A673 (cell line): ENCODE results near the gene MSL1. TPM values are rescaled to one million over a fixed set of nuclear protein-coding genes. Genes with fewer than 3 reads are reported as not detected.

Experiments
- BruUV-seq: library from RNA; stranded (reverse); fragments of 400-500 nt; replicated peaks from 2 replicates; lab custom pipeline; 2021; lab: Mats Ljungman, UMichigan
- CTCF ChIA-PET: fragments of 300-600 bp; sonication (Branson Sonifier 250); formaldehyde crosslinking; loops from one replicate; lab custom pipeline; 2022; ENCODE audit warnings: antibody characterized with exemption; lab: Charles Lee
- POLR2A ChIA-PET: fragments of 300-600 bp; sonication (Branson Sonifier 250); formaldehyde crosslinking; loops from one replicate; lab custom pipeline; 2022; ENCODE audit warnings: antibody characterized with exemption; ENCODE audit not compliant: low non-redundant PET; lab: Charles Lee
- DNase-seq: peaks from one replicate; pipeline ENCODE4 v3.0.0-alpha.2; 2015; ENCODE audit warnings: low spot score
- H3K27ac ChIP-seq: fragments of 200-600 bp; sonication (generic); 2 replicates; pipeline ENCODE4 v1.5.1; 2016; ENCODE audit warnings: mixed run types, low read depth, mild to moderate bottlenecking, mixed read lengths, antibody characterized with exemption, low read length; ENCODE audit not compliant: poor library complexity, severe bottlenecking
- H3K27me3 ChIP-seq: fragments of 200-600 bp; sonication (generic); replicated peaks from 2 replicates; pipeline ENCODE4 v1.6.1; 2017; ENCODE audit warnings: mixed run types, low read depth, mild to moderate bottlenecking, mixed read lengths, antibody characterized with exemption, low read length; ENCODE audit not compliant: insufficient read depth, poor library complexity
- H3K36me3 ChIP-seq: fragments of 200-600 bp; sonication (generic); 2 replicates; pipeline ENCODE4 v1.6.1; 2016; ENCODE audit warnings: mixed run types, mild to moderate bottlenecking, mixed read lengths, antibody characterized with exemption, low read length; ENCODE audit not compliant: insufficient read depth, poor library complexity, severe bottlenecking
- H3K4me1 ChIP-seq: fragments of 200-600 bp; sonication (generic); 2 replicates; pipeline ENCODE4 v1.6.1; 2017; ENCODE audit warnings: mixed run types, mild to moderate bottlenecking, mixed read lengths, antibody characterized with exemption, low read length; ENCODE audit not compliant: insufficient read depth, poor library complexity, severe bottlenecking
- H3K4me3 ChIP-seq: fragments of 200-600 bp; sonication (generic); 2 replicates; pipeline ENCODE4 v1.5.1; 2016; ENCODE audit warnings: low read depth, mixed run types, mild to moderate bottlenecking, mixed read lengths, low read length; ENCODE audit not compliant: poor library complexity, severe bottlenecking
- H3K9me3 ChIP-seq: fragments of 200-600 bp; sonication (generic); 2 replicates; pipeline ENCODE4 v1.6.1; 2016; ENCODE audit warnings: mixed run types, low read depth, mild to moderate bottlenecking, mixed read lengths, antibody characterized with exemption, low read length; ENCODE audit not compliant: poor library complexity, severe bottlenecking
- EZH2 ChIP-seq: fragments of 200-600 bp; sonication (generic); IDR thresholded peaks from 2 replicates; pipeline ENCODE4 v1.6.1; 2017; ENCODE audit warnings: borderline replicate concordance, low read depth, mild to moderate bottlenecking, mixed read lengths, antibody characterized with exemption, low read length; ENCODE audit not compliant: poor library complexity, severe bottlenecking
- intact Hi-C: fragments of 100-400 bp; cut with micrococcal nuclease; formaldehyde crosslinking; loops from one replicate; pipeline ENCODE4 v1.10.0; 2022; ENCODE audit not compliant: unreplicated experiment
- total RNA-seq: library from RNA; stranded (reverse); gene quantifications from 2 replicates; pipeline ENCODE4 v1.2.3, GENCODE V29; 2021
- TF ChIP-seq, protein P1 (sequence below): fragments of 300-800, 200-600 bp; sonication (generic); conservative IDR thresholded peaks from 2 replicates; pipeline ENCODE4 v1.5.1; 2017; ENCODE audit warnings: low read depth, mild to moderate bottlenecking, antibody characterized with exemption, low read length, moderate library complexity, mixed read lengths

MSL1 gene
- total RNA-seq, 1 experiment from 2014 or later = 59.9 TPM

DNA sequence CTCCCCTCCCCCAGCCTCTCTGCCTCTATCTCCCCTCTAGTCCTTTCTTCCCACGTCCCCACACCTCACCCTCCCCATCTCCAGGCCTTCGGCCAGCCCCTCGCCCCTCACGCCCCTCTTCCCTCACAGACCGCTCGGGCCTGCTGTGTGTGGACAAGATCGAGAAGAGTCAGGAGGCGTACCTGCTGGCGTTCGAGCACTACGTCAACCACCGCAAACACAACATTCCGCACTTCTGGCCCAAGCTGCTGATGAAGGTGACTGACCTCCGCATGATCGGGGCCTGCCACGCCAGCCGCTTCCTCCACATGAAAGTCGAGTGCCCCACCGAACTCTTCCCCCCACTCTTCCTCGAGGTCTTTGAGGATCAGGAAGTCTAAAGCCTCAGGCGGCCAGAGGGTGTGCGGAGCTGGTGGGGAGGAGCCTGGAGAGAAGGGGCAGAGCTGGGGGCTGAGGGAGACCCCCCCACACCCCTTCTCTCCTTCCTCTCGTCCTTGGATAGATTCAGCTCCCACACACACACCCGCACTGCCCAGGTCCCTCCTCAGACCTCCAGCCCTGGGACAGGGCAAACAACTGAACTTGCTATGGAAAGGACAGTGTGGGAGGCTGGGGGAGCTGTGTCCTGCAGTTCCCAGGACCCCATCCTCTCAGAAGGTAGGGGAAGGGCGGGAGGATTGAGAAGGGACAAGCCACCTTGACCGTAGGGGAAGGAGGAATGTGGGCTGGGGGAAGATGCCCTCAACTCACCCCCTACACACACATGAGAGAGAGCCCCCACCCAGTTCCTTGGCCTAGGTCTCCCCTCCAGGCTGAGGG is 32.5 kb upstream of the MSL1 start:
- TF ChIP-seq, protein P1, sequence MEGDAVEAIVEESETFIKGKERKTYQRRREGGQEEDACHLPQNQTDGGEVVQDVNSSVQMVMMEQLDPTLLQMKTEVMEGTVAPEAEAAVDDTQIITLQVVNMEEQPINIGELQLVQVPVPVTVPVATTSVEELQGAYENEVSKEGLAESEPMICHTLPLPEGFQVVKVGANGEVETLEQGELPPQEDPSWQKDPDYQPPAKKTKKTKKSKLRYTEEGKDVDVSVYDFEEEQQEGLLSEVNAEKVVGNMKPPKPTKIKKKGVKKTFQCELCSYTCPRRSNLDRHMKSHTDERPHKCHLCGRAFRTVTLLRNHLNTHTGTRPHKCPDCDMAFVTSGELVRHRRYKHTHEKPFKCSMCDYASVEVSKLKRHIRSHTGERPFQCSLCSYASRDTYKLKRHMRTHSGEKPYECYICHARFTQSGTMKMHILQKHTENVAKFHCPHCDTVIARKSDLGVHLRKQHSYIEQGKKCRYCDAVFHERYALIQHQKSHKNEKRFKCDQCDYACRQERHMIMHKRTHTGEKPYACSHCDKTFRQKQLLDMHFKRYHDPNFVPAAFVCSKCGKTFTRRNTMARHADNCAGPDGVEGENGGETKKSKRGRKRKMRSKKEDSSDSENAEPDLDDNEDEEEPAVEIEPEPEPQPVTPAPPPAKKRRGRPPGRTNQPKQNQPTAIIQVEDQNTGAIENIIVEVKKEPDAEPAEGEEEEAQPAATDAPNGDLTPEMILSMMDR = no peak
- TF ChIP-seq EZH2 = no peak
- peaks cover 4% of the 10 kb centered on the region for H3K36me3 ChIP-seq
- no peaks in the 10 kb centered on the region for H3K27me3 ChIP-seq
- DNase-seq = no peak
- CTCF ChIA-PET = no interaction called here
- no peak overlapping the region for H3K4me3 ChIP-seq
- POLR2A ChIA-PET = no interaction called here
- H3K4me1 ChIP-seq = no peaks in the 10 kb centered on the region
- no TSS peak for BruUV-seq
- no peak overlapping the region for H3K27ac ChIP-seq
- H3K9me3 ChIP-seq = no peaks in the 10 kb centered on the region
- intact Hi-C loops = loop anchor here (10.0 kb wide), 1 partner anchor 54 kb away; no protein-coding TSS in a partner anchor

DNA sequence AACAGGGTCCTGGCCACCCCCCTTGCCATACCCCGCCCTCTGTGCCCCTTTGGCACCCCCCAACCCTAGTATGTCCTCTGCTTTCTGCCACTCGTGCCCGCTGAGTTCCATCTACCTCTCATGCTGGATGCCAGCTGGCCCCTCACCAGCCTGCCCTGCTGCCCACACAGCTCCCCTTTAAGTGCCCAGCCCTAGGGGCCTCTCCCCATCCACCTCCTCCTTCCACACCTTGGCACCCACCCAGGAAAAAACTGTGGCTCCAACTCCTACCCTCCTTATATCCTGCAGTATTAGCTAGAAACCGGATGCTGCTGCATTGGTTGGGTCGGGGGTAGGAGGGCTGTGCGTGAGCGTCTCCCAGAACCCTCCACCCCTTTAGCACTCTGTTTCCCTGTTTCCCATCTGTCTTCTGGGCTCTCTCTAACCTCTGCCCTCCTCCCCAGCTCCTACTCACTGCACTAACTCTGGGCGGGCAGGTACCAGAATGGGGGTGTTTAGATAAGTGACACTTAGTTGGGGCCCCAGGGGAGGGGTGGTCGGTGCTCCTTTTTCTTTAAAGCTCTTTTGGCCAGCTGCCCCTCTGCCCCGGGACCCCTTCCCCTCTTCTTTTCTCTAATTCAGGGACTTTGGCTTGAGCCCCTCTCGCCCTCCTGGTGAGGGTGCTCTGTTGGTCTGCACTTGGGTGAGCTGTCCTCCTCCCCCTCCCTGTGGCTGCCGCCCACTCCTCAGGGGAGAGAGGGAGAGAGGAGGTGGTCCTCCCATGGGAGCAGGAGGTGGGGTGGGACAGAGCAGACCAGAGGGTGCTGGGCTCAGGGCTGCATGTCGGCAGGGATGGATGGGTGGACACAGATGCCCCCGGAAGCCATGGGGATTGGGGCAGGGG is 31.3 kb upstream of the MSL1 start:
- CTCF ChIA-PET = no interaction called here
- H3K27ac ChIP-seq = no peak overlapping the region
- BruUV-seq = no TSS peak
- intact Hi-C loops = no loop called here
- TF ChIP-seq, protein P1 = no peak
- no peak for TF ChIP-seq EZH2
- no peaks in the 10 kb centered on the region for H3K9me3 ChIP-seq
- no peak overlapping the region for H3K4me3 ChIP-seq
- DNase-seq = no peak
- no peaks in the 10 kb centered on the region for H3K27me3 ChIP-seq
- peaks cover 4% of the 10 kb centered on the region for H3K36me3 ChIP-seq
- H3K4me1 ChIP-seq = no peaks in the 10 kb centered on the region
- POLR2A ChIA-PET = no interaction called here

DNA sequence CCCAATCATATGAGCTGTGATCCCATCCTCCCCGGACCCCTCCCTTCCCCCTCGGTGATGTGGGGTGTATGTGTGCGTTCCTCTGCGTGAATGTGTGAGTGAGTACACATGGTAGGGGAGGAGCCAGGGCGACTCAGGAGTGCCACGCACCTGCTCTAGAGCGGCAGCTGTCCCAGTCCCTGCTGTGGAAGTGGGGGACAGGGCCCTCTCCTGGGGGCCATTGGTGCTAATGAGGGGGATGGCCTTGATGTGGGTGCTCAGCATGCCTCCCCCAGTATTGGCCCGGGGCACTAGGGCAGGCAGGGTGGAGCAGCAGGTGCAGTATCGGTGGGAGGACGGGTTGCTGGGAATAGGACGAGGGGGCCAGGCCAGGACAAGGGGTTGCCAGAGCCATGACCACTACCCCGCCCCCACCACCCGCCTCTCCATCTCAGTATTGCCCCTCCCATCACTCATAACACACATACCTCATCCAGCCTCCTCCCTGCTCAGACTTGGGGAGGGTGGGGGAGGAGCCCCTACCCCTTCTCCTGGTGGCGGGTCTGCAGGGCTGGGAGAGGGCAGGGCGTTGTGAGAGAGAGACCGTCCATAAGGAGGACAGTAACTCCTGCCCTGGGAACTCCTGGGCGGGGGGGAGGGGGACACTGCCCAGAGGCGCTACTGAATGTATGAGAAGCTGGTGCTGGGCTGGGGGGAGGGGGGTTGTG is 29.9 kb upstream of the MSL1 start:
- intact Hi-C loops = no loop called here
- POLR2A ChIA-PET = no interaction called here
- no peaks in the 10 kb centered on the region for H3K4me1 ChIP-seq
- no peak for TF ChIP-seq EZH2
- TF ChIP-seq, protein P1 = no peak
- H3K27me3 ChIP-seq = no peaks in the 10 kb centered on the region
- no peak overlapping the region for H3K27ac ChIP-seq
- no peak for DNase-seq
- no TSS peak for BruUV-seq
- no peaks in the 10 kb centered on the region for H3K9me3 ChIP-seq
- H3K4me3 ChIP-seq = no peak overlapping the region
- peaks cover 1% of the 10 kb centered on the region for H3K36me3 ChIP-seq
- CTCF ChIA-PET = interaction anchor here (0.6 kb wide), 1 partner anchor 169 kb away, joined by 18 read pairs; no protein-coding TSS in a partner anchor
